IPS DF 4.7 (cell line): ENCODE measurements around the gene TEX29.

ENCODE experiments used
- DNase-seq: peaks from one replicate; pipeline ENCODE4 v3.0.0-alpha.2; 2013; ENCODE audit warnings: low spot score; ENCODE audit errors: extremely low read depth

Gene TEX29

GRCh38 chr13:111289251-111289650 is 31.2 kb upstream of the TEX29 start:
- no peak for DNase-seq

DNA sequence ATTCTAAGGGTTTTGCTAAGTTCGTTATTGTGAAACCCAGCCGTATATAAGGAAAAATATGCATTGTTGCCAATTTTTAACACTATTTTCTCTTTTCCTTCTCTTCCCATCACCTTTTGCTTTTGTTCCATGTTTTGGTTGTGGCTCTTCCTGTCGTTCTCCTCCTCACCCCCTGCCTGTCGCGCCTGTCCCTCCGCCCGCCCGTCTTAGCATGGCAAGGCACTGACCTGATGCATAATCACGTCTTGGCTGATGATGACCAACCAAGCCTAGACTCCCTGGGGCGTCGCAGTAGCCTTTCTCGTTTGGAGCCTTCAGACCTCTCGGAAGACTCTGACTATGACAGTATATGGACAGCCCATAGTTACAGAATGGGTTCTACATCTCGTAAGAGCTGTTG is 28.5 kb upstream of the TEX29 start:
- DNase-seq, result no peak

DNA sequence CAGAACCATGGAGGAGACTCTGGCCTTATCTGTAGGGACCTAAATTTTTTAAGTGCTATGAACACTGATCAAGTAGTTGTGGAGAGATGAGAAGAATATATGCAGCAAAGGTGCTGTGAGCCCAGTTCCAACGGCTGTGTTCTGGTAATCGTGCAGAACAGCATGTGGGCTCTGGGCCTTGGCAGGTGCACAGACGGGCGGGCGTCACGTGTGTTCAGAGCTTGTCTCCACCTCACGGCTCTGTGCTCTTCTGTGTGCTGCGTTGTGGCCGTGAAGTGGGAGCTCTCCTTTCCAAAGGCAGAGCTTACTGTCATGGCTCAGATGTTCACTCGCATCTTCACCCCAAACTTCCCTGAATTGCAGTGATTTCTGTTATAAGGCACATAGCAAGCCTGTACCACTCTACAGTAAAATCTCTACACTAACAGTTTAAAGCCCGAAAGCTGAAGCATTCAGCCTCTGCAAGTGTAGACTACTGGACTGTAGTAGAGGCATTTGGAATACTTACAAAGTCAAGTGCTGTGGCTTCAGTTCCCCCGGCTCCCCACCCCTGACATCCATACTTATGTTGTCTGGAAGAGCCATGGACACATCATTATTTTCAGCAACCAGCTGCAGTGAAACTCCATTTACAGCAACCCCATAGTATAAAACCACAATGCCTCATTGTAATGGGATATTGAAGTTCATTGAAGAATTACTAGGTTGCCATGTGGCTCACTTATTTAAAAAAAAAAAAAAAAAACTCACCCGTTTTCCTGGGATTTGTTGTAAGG is 27.5 kb upstream of the TEX29 start:
- no peak for DNase-seq

DNA sequence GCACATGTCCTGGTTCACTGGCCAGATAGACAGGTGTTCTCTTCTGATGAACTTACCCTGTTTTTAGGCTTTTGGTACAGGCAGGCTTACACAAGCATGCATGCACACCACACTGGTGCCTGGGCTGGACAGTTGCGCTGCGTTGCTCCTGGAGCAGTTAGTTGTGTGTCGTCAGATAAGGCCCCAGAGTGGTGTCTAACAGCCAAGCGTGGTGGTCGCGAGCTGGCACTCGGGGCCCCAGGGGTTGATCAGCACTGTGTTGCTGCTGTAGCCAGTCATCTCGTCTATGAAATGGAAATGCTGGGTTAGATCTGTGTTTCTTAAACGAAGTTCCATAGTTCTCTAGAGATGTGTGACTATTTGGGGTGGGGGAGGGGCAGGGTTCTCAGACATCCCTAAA is 24.6 kb upstream of the TEX29 start:
- DNase-seq, result no peak

DNA sequence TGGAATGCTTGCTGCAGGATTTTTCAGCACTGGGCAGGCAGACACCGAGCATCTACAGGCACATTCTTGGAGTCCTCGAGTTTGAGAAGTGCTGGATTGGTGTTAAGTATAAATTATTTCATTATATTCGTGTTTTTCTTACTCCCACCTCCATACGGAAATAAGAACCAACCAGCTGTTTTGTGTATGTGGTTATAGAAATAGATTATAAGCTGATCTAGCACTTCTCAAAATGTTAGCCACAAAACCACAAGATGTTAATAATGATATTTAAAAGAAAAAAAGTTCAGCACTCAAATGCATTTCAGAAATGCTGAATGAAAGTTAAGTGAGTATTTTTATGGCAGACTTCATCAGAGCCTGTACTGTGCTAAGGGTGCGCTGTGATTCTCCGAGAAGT is 24.0 kb upstream of the TEX29 start:
- DNase-seq, result no peak

DNA sequence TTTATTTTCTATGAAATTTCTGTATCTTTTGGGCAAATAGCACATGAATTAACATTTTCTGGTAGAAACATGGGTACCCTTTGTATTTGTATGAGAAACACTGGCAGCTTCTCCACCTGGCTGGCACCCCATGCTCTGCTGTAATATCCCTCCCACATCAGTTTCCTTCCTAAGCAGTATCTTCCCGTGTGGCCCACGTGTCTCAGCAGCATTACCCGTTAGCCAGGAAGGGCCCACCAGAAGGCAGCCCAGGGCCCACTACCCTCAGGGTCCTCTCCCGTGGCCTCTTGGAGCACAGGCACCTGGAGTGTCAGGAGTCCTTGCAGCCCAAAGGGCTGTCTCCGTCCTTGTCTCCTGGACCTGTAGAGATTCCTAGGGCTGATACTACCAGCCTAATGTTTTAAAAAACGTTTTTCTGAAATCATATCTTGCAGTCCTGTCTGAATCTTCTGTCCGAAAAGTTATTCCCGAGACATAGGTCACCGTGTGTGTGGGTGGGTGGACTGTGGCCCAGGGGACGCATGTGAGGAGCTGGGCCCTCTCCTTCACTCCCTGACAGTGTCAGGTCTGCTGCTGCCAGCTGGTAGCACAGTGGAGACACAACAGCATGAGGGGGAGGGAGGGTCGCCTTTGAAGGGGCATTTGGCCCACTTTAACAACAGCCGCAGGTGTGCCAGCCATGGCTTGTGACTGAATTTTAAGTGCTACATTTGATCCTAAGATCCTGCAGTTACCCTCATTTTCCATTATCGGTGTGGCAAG is 22.0 kb upstream of the TEX29 start:
- DNase-seq, result no peak

DNA sequence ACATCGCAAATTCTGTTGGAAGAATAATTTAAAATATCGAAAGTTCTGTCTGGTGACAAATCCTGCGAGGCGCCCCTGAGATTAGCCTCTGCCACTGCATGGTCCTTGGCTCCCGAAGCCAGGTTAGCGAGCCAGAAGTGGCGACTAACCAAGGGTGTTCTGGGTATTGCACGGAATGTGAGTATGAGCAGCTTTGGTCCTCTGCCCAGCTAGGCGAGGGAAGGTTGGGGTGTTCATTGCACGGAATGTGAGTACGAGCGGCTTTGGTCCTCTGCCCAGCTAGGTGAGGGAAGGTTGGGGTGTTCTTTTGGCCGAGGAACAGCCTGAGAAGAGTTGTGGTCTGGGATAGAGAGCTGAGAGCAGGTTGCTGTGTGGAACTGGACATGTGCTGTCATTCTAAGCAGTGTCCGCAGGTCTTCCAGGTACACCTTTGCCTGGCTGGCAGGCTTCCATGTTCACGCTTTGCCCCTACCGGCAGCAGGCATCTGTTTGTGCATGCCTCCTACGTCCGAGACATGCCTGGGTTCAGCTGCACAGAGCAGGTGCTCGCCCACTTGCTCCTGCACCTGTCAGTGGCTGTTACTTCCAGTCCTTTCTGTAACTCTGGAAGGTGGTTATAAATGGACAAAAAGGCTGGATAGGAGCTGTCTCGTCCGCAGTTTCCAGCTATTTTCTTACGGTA is 18.3 kb upstream of the TEX29 start:
- DNase-seq, result no peak

DNA sequence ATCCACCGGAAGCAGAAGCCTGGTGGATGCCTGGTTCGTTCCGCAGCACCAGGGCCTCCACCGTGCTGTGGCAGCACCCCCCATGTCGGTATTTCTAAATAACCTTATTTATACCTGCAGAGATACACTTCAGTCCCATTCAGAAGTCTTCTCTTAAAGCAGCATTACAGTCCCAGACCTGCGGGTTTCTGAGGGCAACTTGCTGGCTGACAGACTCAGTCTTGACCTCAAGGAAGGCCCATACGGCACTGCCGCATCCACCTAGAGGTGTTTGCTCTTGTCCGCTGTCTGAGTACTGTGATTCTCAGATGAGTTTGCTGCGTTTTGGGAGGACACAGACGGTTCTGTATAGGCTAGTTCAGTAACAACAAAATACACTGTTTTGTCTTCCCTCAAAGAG is 16.9 kb upstream of the TEX29 start:
- no peak for DNase-seq

GRCh38 chr13:111304041-111304544 is 16.3 kb upstream of the TEX29 start:
- DNase-seq, result no peak

- DNase-seq, result no peak
These were observed 15.7 kb upstream of the TEX29 start for GRCh38 chr13:111304603-111305289.

DNA sequence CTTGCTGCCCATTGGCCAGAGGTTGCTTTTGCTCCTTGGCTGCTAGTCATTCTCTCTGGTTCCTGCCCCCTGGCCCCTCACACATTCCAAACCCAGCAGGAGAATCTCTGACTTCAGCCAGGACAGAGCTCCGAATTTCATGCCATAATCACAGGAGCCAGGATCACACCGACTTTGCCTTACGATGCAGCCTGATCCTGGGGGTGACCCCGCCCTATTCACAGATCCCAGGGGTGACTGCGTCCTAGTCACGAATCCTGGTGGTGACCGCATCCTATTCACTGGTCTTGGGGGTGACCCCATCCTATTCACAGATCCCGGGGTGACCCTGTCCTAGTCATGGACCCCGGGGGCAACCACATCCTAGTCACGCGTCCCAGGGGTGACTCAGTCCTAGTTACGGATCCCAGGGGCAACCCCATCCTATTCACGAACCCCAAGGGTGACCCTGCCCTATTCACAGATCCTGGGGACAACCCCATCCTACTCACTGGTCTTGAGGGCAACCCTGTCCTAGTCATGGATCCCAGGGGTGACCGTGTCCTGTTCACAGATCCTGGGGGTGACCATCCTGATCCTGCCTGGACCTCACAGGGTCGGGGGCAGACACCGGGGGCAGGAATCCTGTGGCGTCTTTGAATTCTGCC is 7.4 kb upstream of the TEX29 start:
- DNase-seq, result no peak

GRCh38 chr13:111313911-111314425 is 6.5 kb upstream of the TEX29 start:
- no peak for DNase-seq

- no peak for DNase-seq
These were observed 5.6 kb upstream of the TEX29 start for GRCh38 chr13:111314852-111315251.

DNA sequence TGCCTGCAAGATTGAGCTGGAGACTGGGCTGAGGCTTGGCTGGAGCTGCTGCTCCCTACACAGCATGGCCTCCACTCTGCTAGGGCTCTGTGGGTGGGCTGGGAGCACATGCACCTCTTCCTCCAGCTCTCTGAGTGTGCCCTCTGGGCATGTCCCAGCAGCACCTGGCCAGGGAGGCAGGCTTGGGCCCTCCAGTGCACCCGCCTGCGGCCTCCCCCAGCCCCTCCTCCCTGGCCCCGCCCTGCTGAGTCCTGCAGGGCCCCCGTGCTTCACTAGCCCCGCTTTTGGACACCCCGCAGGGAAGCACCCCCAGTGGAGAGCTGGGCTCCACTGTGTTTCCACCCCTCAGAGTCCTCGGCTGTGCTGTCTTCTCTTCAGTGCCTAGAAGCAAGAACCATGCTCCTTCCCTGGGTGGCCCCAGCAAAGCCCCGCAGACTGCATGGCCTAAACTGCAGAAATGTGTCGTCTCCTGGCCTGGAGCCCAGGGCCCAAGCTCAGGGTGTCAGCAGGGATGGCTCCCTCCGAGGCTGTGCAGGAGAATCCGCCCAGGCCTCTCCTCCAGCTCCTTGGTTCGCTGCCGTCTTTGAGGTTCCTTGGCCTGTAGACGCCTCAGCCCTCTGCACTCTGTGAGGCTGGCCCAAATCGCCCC is 5.0 kb upstream of the TEX29 start:
- DNase-seq, result no peak

DNA sequence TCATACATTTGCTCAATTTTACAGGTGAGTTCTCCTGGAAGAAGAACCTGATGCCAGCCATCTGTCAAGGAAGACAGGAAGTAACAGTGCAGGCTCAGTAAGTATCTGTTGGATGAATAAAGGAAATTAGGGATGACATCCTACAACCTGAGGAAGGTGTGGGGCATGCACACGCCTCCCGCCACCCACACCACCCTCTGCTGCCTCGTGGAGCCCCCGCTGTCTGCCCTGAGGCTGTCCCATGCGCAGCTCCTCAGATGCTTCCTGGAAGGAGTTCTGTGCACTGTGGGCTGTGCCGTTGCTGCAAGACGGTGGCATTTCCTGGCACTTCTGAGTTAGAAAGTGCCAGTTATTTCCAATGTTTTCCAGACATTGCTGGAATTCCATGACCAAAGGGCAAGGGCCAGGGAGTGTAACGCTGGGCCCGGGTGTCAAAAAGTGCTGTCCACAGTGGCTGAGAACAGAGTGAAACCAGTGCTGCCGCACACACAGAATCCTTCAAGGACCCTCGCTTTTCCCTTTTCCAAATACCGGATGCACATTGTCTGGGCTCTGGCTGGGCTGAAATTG is 4.2 kb upstream of the TEX29 start:
- DNase-seq, result no peak

DNA sequence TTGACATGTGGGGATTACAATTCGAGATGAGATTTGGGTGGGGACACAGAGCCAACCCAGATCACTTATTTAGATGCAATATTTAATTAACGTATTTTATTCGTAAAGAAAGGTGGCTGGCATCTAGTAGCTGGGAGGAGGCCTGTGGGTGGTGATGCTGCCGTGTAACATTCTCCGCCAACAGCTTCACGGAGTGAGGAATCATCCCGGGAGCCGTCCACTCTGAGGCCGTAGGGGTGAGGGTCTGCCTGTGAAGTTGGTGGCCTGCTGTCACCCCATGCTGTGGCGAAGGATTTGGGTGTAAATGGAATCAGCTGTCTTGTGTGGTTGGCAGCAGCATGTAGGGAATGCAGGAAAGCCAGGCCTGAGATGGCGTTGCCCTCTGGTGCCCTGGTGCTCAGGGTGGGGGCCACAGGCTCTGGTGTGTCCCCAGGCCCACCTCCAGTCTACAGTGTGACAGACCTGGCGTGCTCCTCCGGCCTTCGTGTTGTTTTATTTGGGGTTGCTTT is 3.3 kb upstream of the TEX29 start:
- DNase-seq, result no peak

DNA sequence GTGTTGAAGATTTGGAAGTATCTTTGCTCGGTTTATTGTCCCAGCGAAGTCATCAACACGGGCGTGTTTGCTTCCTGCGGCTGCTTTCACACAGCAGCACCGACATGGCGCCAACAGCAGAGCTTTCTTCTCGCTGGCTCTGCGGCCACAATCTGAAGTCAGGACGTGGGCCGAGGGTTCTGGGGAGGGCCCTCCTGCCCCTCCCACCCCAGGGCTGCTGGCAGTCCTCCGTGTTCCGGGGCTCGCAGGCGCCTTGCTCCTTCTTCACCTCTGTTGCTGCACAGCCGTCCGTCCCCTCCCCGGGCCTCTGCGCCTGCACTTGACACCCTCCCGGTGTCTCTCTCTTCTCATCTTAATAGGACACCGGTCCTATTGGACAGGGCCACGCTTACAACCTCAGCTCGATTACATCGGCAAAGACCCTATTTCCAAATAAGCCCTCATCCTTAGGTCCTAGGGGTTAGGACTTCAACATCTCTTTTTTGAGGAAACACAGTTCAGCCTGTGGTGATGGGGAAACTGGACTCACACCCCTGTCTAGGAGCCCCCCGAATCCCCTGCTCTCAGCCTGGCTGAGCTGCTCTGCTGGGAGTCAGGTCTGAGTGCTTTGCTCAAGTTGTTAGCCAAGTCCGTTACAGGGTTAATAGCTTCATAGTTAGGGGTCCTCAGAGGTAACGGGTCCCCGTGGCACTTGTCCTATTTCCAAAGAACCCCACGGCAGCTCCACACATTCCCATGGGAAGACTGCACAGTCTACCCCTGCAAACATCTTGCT is 2.7 kb upstream of the TEX29 start:
- DNase-seq, result no peak

- no peak for DNase-seq
These were observed 2.1 kb upstream of the TEX29 start for GRCh38 chr13:111318386-111318785.

DNA sequence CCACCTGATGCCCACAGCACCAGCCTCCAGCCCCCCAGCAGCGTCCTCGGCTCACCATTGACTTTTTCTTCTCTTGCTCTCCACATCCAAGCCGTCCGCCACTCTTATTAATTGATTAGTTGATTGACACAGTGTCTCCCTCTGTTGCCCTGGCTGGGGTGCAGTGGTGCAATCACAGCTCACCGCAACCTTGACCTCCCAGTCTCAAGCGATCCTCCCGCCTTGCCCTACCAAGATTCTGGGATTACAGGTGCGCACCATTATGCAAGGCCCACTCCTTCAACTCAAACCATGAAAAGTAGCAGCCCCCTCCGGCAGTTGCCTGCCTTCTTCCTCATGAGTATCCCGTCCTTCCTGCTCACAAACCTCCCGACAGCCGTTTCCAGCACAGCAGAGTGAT is 921 bp upstream of the TEX29 start:
- no peak for DNase-seq
